ENCODE measurements around the gene BAHCC1.

Gene BAHCC1

DNA sequence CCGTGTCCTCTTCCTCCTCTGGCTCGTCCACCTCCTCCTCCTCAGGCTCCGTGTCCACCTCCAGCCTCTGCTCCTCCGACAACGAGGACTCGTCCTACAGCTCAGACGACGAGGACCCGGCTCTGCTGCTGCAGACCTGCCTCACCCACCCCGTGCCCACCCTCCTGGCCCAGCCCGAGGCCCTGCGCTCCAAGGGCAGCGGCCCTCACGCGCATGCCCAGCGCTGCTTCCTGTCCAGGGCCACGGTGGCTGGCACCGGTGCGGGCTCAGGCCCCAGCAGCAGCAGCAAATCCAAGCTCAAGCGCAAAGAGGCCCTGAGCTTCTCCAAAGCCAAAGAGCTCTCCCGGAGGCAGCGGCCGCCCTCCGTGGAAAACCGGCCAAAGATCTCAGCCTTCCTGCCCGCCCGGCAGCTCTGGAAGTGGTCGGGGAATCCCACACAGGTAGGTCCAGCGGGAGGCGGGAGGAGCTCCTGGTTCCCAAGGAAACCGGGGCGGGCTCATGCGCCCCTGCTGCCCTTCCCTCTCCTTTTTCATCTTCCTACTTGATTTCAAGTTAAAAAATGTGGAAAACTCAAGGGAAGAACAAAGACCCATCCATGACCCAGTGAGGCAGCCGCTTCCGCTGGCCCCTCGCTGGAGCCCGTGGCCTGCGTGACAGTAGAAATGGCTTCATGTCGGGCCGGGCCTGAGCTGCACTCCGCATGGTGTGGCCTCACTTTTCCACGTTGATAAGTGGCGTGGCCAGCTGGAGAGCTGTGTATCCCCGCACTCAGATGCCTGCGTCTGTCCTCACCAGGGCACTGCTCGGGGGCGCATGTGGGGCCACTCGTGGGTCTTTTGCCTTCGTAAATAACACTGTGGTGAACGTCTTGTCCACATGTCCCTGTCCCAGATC lies 66.6 kb downstream of the BAHCC1 start:
- no peak for DNase-seq (ENCODE audit: low spot score)

DNA sequence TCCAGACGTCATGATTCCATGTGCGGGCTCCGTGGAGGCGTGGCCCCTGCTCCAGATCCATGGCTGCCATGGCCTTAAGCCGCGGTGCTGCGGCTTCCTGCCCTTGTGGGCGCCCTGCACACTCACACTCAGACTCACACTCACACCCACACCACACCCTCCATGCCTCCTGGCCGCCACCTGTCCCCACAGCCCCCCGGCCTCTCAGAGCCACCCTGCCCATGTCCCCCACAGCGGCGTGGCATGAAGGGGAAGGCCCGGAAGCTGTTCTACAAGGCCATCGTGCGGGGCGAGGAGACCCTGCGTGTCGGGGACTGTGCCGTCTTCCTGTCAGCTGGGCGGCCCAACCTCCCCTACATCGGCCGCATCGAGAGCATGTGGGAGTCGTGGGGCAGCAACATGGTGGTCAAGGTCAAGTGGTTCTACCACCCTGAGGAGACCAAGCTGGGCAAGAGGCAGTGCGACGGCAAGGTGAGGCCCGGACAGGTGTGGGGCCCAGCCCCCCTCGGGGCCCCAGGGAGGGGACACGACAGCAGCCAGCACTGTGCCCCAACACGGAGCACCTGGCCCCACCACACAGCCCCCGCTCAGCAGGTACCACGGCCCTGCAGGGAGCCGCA lies 67.4 kb downstream of the BAHCC1 start:
- DNase-seq (ENCODE audit: low spot score): no peak

DNA sequence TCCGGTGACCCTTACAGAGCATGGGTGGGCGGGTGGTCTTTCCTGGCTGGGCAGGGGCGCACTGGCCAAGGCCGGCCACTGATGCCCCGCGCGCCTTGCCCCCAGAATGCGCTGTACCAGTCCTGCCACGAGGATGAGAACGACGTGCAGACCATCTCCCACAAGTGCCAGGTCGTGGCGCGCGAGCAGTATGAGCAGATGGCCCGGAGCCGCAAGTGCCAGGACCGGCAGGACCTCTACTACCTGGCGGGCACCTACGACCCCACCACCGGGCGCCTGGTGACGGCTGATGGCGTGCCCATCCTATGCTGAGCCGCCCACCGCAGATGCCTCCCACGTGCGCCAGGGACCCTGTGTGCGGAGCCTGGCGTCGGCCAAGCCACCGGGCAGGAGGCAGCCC lies 68.2 kb downstream of the BAHCC1 start:
- no peak for DNase-seq (ENCODE audit: low spot score)

DNA sequence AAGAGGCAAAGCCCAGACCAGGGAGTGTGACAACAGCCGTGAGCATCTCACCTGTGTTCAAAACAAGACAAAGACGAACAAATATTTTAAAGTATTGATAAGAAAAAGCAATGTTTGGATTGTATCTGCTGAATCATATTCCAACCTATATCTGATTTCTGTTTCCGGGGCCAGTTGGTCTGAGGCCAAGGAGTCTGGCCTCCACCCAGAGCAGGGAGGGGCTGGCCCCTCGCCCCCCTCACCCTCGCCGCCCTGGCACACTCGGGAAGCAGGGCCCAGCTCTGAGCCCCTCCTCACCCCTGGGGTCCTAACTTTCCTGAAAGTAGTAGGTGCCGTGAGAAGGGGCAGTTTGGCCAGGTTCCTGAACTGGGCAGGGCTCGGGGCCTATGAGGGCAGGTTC lies 69.3 kb downstream of the BAHCC1 start:
- DNase-seq (ENCODE audit: low spot score): no peak

DNA sequence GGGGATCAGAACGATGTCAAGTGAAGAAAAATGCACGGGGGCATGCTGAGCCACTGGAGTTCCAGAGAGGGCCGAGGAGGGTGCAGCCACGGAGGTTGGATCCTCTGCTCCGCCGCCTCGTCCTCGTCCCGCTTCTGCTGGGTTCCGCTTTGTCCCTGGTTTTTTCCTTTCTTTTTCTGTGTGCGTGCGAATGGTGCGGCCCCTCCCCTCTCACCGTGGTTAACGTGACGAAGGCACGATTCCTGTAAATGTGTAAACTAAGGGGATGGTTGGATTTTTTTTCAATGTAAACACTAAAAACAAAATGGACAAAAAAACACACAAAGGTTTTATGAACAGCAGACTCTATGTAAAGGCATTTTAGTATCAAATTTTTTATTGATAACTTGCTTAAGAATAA lies 70.7 kb downstream of the BAHCC1 start:
- DNase-seq (ENCODE audit: low spot score): no peak

DNA sequence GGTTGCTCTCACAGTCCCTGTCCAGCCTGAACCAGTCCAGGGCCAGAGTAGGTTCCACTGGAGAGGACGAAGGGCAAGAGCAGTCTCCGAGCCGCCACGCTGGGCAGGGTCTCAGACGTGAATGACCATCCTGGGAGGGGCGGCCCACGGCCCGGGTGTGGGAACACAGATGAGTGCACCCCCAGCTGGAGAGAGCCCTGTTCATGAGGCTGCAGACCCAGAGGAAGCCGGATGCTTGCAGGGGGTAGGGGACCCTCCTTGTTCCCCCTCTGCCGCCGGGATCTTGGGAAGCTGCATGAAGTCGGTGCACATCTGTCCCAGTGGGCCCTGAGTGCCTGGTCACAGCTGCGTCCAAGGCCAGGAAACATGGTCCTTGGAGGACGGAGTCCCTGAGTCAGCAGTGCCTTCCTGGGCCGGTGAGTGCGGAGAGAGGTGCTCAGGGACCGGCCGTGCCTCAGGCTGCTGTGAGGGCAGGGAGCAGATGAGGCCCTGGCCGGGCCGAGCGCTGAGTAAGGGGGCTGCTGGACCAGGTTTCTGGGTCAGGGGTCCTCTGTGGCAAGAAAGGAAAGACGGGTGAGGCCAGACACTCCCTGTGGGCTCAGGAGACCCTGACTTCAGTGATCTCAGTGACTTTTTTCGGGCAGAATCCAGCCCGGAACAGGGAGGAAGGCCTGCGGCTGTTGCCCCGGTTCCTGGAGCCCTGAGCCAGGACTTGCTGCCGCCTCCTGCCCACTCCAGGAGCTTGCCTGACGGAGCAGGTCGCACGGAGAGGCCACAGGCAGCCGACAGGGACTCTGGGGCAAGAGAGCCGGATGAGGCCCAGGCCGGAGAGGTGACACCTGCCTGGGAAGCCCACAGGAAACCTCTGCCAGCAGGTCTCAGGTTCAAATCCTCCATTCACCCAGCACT lies 71.6 kb downstream of the BAHCC1 start:
- DNase-seq (ENCODE audit: low spot score): no peak

DNA sequence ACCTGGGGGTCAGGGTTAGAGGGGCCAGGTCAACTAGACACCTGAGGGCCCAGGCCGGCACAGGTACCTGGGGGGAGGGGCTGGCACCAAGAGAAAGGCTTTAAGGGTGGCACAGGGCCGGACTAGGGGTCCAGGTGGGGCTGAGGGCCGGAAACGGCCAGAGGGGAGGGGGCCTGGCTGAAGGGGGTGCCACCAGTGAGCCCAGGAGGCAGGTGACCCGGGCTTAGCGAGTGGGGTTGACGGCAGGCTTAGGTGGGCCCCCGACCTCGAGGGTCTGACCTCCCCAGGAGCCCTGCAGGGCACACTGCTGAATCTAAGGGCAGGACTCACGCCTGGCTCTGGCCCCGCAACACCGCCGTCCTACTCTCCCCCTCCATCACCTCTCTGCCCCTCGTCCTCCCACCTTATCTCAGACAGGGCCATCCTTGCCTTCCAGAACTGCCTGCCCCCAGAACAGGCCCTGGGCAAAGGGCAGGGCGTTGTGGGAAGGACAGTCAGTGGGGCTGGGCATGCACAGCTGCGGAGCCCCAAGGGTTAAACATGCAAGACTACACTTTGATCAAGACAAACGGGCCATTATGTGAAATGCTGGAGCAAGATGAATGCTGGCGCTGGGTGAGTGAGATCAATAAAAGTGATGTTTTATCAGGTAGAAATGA lies 73.0 kb downstream of the BAHCC1 start:
- no peak for DNase-seq (ENCODE audit: low spot score)

DNA sequence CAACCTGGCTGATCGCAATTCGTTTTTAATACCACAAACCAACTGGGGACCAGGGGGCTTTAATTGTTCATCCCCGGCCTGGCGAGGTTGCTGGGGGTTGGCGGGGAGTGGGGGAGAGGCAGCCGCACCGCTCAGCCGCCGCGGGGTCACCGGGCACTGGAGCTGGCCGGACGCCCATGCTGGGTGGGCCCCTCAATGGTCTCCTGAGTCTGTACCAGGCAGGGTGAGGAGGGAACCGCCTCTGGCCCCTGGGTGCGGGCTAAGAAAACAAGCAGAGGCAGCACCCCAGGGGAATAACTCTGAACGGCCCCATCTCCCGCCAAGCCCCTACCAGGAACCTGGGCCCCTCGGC lies 73.5 kb downstream of the BAHCC1 start:
- DNase-seq (ENCODE audit: low spot score): no peak

DNA sequence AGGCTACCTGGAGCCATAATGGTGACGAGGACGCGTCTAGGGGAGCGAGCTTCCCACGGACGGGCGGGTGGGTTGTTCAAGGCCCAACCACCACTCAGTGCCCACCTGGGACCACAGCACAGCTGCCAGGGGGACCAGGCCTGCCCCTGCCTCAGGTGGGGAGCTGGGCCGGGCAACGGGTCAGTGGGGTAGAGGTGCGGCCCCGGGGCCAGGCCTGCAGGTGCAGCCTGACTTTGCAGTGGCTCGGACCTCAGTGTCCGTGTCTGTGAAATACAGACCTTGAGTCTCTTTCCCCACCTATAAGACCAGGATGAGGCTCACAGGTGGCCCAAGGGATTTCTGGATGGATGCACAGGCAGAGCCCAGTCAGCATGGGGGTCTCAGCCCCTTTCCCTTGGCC lies 74.0 kb downstream of the BAHCC1 start:
- no peak for DNase-seq (ENCODE audit: low spot score)

DNA sequence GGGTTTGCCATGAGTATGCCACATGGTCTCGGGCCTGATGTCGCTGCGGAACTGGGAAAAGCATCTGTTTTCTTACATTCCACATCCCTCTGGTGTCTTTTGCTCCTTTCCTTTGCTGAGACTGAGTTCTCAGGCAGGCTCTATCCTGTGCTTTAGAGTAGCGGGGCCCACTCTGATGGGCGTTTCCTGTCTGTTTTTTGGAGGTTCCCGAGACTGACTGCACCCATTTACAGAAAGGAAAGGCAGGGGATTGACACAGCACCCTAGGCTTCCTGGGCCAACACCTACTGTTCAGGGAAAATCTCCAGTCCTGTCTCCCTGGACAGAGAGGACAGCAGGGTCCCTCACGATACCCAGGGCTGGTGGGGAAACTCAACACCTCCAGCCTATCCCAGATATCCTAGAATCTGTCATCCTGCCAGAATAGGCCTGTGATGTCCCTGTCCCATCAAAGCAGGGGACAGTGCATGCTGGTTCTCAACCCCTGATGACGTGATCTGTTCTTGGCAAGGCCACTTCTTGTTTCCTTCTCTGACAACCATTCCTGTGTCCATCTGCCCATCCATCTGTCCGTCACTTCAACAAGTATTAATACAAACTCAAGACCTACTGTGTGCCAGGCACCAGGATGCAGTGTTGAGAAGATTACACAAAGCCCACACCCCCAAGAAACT lies 75.2 kb downstream of the BAHCC1 start:
- DNase-seq (ENCODE audit: low spot score): no peak

DNA sequence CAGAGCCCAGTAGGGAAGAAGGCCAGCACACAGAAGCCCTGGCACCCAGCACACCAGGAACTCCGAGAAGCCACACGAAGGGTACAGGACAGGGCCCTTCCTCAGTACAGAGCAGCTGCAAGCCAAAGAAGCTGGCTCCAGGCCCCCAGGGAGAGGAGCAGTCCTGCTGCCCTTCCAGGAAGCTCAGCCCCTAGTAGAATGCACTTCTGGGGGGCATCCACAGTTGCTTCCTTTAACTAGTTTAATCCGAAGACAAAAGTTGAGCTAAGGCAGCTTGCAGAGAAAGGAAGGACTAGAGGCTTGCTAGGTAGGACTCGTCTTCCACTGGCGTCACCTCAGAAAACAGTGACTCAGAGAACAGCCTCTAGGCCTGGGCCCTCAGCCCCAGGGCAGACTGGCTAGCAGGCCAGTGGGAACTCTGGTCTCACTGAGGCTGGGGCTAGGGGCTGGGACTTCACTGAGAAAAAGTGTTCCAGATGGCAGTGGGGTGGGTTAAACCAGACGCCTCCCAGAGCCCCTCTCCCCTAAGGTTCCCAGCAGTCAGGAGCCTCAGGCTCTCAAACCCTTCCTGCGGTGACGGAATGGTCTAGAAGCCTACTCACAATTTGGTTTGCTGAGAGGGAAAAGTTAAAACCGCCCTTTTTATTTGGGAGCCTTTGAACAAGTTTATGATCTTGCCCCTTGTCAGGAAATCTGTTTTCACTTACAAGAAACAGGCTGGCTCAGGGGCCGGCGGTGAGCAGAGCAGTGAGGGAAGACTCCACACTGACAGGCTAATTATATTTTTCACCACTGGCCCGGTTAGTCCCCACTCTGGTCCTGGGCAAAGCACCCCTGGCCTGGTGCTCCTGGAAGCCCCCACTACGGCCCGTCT lies 75.9 kb downstream of the BAHCC1 start:
- peak; percentile 15 for DNase-seq (ENCODE audit: low spot score)

DNA sequence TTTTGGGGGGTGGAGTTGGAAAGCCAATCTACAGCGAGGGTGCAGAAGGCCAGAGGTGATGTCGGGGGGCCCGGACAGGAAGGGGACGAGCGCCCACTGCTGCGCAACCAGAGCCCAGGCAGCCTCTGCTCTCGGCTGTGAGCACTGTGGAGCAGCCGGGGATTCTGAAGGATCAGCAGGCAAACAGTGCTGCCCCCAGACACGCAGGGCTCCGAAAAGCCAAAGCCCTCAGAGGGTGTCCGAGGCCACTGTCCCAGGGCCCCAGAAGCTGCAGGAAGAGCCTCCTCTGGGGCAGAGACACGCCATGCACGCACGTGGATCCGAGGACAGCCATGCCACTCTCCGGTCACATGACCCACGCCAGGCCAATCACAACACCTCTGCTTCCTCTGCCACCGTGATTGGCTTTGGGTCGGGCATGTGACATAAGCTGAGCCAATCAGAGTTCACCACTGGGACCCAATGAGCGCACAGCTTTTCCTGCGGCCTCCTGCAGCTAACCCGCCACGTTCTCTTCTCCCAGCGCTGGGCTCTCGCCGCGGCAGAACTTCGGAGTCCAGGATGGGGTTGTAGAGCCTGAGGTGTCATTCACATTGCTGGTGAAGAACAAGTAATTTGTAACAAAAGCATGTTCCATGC lies 76.7 kb downstream of the BAHCC1 start:
- peak; percentile 35 for DNase-seq (ENCODE audit: low spot score)

DNA sequence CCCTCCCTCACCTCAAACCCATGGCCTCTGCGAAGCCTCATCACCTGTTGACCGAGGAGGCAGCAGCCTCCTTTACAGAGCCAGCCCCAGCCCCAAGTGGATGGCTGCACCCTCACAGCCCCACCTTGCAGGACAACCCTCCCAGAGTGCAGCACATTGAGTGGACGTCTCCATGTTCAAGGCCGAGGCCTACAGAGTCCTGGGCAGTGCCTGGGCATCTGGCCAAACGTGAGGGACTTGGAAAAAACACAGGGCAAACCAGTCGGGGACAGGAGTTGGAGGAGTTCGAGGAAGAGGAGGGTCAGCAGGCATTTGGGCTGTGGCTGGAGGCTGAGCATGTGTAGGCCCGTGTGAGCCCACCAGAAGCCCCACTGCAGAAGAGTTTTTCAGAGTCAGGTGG lies 77.8 kb downstream of the BAHCC1 start:
- no peak for DNase-seq (ENCODE audit: low spot score)

DNA sequence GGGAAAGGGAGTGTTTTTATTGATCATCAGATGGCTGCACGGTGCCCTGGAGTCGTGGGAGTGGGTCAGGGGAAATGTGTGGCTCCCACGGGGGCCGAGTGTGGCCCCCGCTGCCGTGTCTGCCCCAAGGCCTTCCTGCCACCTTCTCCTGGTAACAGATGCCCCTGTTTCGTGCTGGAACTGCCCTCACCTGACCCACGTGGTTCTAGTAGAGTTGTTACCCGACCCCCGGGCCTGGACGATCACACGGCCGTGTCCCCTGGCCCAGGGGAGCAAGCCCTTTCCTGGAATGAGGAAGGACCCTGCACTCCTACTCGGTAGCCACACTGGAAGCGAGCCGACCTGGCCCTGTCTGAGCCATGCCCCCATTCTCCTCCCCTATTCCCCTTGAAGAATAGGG lies 79.7 kb downstream of the BAHCC1 start:
- DNase-seq (ENCODE audit: low spot score): no peak

DNA sequence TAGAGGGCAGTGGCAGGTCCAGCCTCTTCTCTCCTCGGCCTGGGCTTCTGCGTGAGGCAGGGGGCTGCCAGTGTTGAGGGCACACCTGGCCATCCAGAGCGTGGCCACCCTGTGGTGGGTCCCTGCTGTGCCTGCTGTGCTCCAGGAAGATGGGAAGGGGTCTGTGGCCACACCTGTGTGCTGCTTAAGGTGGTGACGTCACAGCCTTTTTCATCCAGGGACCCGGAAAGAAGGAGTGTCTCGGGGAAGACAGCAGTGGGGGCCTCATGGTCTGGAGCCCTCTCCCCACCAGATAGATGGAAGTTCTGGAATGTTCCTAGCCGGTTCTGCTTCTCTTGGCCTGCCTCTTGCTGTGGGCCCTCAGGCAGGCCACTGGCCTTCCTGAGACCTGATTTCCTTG lies 80.8 kb downstream of the BAHCC1 start:
- no peak for DNase-seq (ENCODE audit: low spot score)

DNA sequence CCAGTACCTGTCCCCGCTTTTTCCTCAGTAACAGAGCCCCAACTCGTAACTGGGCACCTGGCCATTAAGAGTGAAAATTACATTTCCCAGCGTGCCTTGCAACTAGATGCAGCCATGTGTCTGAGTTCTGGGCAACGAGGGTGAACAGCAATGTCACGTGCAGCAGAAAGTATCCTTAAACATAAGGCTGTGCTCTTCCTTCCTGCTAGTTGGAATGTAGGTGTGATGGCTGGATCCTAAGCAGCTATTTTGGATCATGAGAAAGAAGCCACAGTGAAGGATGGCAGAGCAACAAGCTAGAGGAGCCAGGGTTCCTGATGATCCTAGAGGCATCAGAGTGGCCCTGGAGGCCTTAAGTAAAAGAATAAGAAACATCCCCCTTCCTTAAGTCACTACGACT lies 81.4 kb downstream of the BAHCC1 start:
- no peak for DNase-seq (ENCODE audit: low spot score)

DNA sequence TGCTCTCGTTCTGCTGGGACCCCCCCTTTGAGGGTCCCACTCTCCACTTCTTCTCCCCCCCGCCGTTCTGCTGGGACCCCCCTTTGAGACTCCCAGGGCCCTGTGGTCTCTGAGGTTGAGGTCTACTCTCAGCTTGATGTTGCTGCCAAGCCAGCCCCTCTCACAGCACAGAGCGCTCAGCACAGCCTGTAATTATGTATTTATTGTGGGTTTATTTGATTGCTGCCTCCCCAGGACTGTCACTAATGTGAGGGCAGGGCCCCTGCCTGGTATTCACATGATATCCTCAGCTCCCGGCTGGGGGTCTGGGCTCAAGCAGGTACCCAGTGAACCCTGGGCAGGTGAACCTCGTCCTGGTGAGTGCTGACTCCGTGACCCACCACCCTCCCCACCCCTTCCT lies 81.9 kb downstream of the BAHCC1 start:
- no peak for DNase-seq (ENCODE audit: low spot score)

DNA sequence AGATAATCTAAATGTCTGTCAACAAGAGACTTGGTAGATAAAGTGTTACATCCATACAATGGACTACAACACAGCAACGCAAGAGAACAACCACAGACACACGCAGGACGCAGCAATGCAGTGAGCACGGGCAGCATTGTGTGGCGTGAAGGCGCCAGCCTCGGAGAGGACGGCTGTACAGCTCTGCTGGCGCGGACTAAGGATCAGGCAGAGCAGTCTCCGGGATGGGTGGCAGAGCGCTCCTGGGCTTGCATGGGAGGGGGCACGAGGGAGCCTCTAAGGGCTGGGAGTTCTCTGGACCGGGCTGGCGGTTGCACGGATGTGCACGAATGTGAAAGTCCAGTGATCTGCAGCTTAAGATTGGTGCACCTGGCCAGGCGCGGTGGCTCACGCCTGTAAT lies 82.9 kb downstream of the BAHCC1 start:
- no peak for DNase-seq (ENCODE audit: low spot score)

DNA sequence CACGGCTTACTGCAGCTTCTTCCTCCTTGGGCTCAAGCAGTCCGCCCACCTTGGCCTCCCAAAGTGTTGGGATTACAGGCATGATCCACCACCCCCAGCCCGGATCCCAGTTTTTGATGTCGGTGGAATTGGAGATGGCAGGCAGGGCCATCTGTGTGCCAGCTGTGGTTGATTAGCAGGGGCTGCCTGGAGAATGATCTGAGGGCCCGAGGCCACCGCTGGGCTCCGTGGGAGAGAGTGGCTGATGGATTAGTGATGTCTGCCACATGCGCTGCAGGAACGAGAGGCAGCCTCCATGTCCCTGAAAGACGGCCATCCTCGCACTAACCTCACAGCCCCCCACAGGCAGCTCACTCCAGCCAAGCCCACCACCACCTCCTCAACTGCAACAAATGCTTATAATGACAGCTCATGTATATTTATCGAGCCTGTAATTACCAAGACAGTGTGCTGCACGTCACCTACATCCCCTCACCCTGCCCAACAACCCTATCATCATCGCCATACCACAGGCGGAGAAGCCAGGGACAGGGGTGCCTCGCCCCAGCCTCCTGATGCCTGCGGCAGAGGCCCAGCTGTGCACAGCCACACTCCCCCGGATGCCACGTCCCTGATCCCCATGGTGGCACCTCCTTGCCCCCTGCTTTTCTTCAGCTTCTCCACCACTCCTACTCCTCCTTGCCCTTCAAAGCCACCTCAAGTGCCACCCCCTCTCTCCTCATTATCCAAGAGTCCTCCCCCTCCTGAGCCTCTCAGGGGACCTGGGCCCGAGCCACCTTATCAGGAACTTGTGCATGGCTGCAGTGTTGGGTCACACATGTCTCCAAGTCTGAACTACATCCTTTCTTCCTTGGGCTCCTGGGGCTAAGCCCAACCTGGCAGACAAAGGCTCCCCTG lies 84.2 kb downstream of the BAHCC1 start:
- no peak for DNase-seq (ENCODE audit: low spot score)

Data from kidney tubule cell (primary cell).